Fibroblast of villous mesenchyme (primary cell): Measurements from ENCODE around the gene FXR2. TPM values are rescaled to one million over a fixed set of nuclear protein-coding genes. Genes with fewer than 3 reads are reported as not detected.
A peak's percentile ranks its signal among the peaks of the same experiment; 100 is the strongest.

ENCODE experiments used
- DNase-seq: peaks from one replicate; pipeline ENCODE4 v3.0.0-alpha.2; 2010; ENCODE audit warnings: low read depth
- H3K4me3 ChIP-seq: 2 replicates; pipeline ENCODE4 v1.5.1; 2011; ENCODE audit warnings: low read depth, mild to moderate bottlenecking, low read length
- total RNA-seq: library from RNA; depleted of rRNA; stranded (reverse); fragments of >200 nt; gene quantifications from 2 replicates; pipeline ENCODE4 v1.2.3, GENCODE V29; 2012
- TF ChIP-seq, protein P1 (sequence below): IDR thresholded peaks from 2 replicates; pipeline ENCODE4 v1.5.1; 2012; ENCODE audit warnings: low read depth, mild to moderate bottlenecking, low read length; ENCODE audit not compliant: insufficient read depth

FXR2 gene
- total RNA-seq: 37.4 and 39.7 TPM in 2 replicates

GRCh38 chr17:7614425-7615264 is at the start of gene FXR2:
Gene FXR2, minus strand, starts transcription at chr17:7614897. Its CDS starts 365 bp downstream, at chr17:7614532.
- H3K4me3 ChIP-seq: peak within 1 kb of the TSS; percentile 88
- TF ChIP-seq, protein P1, sequence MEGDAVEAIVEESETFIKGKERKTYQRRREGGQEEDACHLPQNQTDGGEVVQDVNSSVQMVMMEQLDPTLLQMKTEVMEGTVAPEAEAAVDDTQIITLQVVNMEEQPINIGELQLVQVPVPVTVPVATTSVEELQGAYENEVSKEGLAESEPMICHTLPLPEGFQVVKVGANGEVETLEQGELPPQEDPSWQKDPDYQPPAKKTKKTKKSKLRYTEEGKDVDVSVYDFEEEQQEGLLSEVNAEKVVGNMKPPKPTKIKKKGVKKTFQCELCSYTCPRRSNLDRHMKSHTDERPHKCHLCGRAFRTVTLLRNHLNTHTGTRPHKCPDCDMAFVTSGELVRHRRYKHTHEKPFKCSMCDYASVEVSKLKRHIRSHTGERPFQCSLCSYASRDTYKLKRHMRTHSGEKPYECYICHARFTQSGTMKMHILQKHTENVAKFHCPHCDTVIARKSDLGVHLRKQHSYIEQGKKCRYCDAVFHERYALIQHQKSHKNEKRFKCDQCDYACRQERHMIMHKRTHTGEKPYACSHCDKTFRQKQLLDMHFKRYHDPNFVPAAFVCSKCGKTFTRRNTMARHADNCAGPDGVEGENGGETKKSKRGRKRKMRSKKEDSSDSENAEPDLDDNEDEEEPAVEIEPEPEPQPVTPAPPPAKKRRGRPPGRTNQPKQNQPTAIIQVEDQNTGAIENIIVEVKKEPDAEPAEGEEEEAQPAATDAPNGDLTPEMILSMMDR: peak; percentile 62
- DNase-seq: peak; percentile 100

DNA sequence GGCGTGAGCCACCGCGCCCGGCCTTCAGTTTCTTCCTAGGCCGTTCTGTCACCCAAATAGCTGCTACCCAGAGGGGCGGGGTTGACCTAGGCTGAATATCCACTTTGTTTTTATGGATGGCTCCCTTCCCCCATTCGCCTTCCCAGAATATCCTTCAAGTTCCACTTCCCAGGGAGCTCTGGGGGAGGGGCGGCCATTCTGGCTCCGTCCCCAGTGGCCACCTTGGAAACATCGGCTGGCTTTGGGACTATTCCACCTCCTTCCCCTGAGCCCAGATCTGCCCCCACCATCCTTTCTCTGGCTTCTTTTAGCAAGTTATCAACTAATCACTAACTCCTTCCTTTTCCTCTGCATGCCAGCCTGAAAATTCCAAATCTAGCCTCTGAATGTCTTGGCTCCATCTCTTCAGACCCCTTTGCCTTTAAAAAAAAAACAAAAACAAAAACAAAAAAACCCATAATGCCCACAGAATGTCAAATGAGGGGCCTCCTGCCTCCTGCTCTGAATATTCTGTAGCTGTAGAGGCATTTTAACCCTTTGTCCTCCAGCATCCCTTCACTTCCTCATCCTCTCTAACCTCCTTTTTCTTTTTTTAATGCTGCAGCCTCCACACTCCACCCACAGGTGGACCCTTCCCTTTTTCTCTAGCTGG is 42.4 kb upstream of the FXR2 start:
- no peak overlapping the region for H3K4me3 ChIP-seq
- TF ChIP-seq, protein P1: no peak
- DNase-seq: peak; percentile 21

- DNase-seq: no peak
Observed at GRCh38 chr17:7655541-7655840, 40.8 kb upstream of the FXR2 start.

DNA sequence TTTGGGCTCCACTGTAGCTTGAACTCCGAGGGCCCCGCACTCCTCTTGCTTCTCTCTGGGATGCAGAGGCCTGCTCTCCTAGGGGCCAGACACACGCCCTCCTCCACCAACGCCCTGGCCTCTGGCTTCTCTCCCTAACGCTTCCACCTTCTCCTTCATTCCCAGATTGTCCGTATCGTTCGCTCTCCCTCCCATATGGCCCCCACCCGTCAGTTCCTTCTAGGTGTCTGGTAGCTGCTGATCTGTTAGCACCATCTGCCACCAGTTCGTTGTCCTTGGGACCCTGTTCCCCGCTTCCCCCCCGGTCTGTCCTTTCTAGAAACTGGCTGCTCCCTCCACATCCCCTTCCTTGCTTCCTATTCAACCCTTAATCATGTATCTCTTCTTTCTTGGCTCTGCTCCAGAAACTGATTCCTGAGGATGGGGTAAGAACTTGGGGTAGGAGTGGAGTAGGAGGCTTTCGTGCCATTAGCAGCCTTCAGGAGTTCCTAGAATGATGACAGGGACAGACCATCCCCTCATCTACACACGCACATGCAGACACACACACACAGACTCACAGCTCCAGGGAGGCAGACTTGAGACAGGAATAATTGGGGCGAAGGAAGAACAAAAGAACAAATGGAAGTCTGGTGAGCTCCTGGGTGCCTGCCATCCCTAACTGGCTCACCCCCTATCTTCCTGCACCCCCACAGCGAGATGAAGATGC is 40.3 kb upstream of the FXR2 start:
- H3K4me3 ChIP-seq: no peak overlapping the region
- TF ChIP-seq, protein P1: no peak
- no peak for DNase-seq

More at GRCh38 chr17:7655541-7655840, 40.8 kb upstream of the FXR2 start:
- TF ChIP-seq, protein P1: no peak
- H3K4me3 ChIP-seq: no peak overlapping the region

- H3K4me3 ChIP-seq: no peak overlapping the region
- DNase-seq: no peak
- TF ChIP-seq, protein P1: no peak
Observed at GRCh38 chr17:7652388-7653356, 38.0 kb upstream of the FXR2 start.

- DNase-seq: no peak
- no peak overlapping the region for H3K4me3 ChIP-seq
- TF ChIP-seq, protein P1: no peak
Observed at GRCh38 chr17:7651665-7652387, 37.1 kb upstream of the FXR2 start.
